Renal cortical epithelial cell (primary cell): Measurements from ENCODE around the gene ADGRG1. TPM values are rescaled to one million over a fixed set of nuclear protein-coding genes. Genes with fewer than 3 reads are reported as not detected.

Source experiments
- total RNA-seq: library from RNA; depleted of rRNA; stranded (reverse); fragments of >200 nt; gene quantifications from 2 replicates; pipeline ENCODE4 v1.2.3, GENCODE V29; 2014

Gene ADGRG1
- total RNA-seq, 1 donor from 2014 or later: 305 TPM

Other genes with a start within 250 kb of the ADGRG1 start
- gene CCL17, start 223.9 kb upstream of the ADGRG1 start, total RNA-seq: not detected in 2 replicates
- 60.6 and 78.1 TPM in 2 replicates for gene CIAPIN1, start 181.2 kb upstream of the ADGRG1 start, total RNA-seq
- gene COQ9, start 181.2 kb upstream of the ADGRG1 start, total RNA-seq: 53.3 and 95.2 TPM in 2 replicates
- gene POLR2C, start 166.0 kb upstream of the ADGRG1 start, total RNA-seq: 78.5 and 83.8 TPM in 2 replicates
- 50.2 and 72.3 TPM in 2 replicates for gene DOK4, start 142.1 kb upstream of the ADGRG1 start, total RNA-seq
- gene CCDC102A, start 92.1 kb upstream of the ADGRG1 start, total RNA-seq: 13.9 and 27.3 TPM in 2 replicates
- gene ADGRG5, start 86.0 kb upstream of the ADGRG1 start, total RNA-seq: not detected in 2 replicates
- not detected in 2 replicates for gene ADGRG3, start 39.7 kb downstream of the ADGRG1 start, total RNA-seq
- gene DRC7, start 66.2 kb downstream of the ADGRG1 start, total RNA-seq: 2.9 TPM in 1 of 2 replicates, not detected in the other
- 23.8 and 31.8 TPM in 2 replicates for gene KATNB1, start 107.1 kb downstream of the ADGRG1 start, total RNA-seq
- gene KIFC3, start 173.9 kb downstream of the ADGRG1 start, total RNA-seq: 160 and 445 TPM in 2 replicates